NCI-H748 (cell line): ENCODE results near the gene REG1B.
"Not testable (repeated sequence)": the region's sequence is repeated elsewhere in the genome, so short reads cannot be mapped to it uniquely, and the experiment has no call there.

ENCODE experiments used
- DNase-seq: peaks from one replicate; lab custom pipeline; 2025; ENCODE audit not compliant: unreplicated experiment; lab: John Stamatoyannopoulos, UW

Gene REG1B

DNA sequence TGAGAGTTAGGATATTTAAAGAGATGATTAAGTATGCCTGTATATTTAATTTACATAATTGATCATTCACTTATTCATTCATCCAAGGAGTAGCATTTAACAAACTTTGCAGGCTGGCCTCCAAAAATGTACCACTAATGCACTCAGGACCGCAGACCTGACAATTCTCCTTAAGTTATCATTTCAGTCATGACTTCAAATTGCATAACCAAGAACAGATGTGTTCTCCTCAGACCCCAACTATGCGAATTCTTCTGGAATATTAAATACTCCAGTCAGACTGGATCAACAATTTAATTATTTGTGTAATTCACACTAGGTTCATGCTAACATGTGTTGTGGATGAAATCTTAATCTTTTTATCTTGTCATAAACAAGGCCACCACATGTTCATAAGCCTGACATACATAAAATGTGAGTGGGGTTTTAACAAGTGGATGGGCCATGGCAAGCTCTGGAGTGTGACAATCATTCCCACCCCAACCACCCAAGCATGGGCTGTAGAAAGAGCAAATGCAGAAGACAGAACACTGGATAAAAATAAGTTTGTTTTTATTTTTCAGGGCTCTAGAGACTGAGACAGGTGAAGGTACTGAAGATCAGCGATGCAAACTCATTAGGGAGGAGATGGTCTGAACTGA lies 3.2 kb downstream of the REG1B start:
- no peak for DNase-seq

DNA sequence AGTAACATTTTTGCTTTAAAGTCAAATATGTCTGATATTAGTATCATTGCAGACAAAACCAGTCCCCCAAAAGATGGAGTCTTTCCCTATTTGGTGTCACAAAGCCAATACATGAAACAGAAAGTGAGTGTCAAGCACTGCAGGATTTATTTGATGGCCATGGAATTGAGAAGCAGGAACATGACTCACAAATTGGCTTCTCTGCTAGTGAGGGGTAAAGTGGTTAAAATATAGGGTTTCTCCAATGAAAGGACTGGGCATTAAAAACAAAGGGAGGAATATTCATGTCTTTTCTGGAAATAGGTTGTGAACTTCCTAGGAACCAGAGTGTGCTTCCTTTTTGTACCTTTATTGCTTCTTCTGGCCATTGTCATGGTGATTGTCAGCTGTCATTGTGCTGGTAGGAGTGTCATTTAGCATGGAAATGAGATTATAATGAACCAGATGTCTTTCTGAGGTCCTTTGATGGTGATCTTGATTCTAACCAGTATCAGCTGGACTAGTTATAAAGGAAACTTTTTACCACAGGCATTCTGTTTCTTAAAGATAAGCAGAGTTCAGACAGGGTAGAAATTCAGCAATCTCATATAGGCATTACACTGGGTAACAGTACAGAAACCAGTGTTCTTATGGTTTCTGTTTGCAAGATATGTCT lies 4.1 kb downstream of the REG1B start:
- DNase-seq, result no peak

DNA sequence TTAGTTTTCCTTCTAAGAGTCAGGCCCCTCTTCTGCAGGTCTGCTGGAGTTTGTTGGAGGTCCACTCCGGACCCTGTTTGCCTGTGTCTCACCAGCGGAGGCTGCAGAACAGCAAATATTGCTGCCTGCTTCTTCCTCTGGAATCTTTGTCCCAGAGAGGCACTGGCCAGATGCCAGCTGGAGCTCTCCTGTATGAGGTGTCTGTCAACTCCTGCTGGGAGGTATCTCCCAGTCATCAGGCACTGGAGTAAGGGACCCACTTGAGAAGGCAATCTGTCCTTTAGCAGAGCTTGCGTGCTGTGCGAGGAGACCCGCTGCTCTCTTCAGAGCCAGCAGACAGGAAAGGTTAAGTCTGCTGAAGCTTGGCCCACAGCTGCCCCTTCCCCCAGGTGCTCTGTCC lies 4.8 kb downstream of the REG1B start:
- DNase-seq, result no peak

DNA sequence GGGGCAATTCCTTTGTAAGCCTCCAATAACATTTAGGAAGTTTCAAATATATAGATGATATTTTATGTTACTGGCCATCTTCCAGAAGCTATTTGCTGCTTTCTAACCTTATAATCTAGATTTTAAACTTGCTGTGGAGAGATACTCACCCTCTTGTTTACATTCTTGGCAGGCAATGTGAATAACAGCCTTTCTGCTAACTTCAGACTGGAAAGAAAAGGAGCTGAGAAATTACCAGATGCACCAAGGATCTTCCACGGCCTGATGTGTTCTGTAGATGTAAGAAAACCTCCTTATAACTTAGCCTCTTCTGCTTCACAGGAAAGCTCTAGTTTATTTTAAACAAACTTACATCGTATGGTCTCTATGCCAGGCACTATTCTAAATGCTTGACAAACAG lies 16.7 kb downstream of the REG1B start:
- no peak for DNase-seq

DNA sequence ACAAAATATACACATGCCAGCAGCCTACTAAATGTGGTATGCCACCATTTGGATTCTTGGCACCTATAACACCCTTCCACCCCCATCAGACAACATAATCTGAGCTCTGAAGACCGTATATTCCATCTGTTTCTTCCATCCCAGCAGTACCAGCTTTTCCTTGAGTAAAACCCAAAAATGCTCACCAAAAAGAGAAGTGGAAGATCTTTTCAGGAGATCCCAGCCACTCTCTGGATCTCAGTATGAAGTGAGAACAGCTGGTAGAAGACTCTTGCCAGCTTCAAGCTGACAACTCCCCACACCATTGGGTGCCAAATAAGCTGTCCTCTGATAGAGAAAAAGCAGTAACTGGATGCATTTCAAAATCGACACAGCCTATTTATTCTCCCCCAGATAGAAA lies 22.6 kb downstream of the REG1B start:
- DNase-seq, result no peak

DNA sequence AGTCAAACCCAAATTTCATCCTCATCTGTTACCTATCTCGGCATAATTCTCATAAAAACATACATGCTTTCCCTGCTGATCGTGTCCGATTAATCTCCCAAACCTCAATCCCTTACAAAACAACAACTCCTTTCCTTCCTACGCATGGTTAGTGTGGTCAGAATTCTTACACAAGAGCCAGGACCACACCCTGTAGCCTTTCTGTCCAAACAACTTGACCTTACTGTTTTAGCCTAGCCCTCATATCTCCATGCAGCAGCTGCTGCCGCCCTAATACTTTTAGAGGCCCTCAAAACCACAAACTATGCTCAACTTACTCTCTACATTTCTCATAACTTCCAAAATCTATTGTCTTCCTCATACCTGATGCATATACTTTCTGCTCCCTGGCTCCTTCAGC lies 33.0 kb downstream of the REG1B start:
- not testable (repeated sequence) for DNase-seq

DNA sequence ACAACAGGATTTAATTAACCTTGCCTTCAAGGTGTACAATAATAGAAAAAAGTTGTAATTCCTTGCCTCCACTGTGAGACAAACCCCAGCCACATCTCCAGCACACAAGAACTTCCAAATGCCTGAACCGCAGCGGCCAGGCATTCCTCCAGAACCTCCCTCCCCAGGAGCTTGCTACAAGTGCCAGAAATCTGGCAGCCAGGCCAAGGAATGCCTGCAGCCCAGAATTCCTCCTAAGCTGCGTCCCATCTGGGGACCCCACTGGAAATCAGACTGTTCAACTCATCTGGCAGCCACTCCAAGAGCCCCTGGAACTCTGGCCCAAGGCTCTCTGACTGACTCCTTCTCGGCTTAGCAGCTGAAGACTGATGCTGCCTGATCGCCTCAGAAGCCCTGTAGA lies 34.3 kb downstream of the REG1B start:
- DNase-seq, result not testable (repeated sequence)

DNA sequence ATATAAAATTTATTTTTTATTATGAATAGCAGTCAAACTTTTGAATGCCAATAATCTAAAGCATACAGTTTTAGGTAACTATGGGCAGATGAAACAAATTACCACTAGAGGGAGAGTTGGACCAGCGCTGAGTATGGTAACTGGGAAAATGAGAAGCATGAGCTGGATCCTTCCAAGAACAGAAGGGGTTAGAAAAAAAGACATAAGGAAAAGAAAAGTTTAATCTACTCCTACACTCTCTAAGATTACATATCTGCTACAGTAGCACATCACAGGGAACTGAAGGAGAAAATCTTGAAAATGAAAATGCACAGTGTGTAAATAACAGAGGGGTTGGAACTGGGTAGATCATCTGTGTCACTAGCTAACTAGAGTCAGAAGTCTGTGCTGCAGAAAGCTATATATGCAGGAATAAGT lies 46.8 kb downstream of the REG1B start:
- peak; percentile 13 for DNase-seq

DNA sequence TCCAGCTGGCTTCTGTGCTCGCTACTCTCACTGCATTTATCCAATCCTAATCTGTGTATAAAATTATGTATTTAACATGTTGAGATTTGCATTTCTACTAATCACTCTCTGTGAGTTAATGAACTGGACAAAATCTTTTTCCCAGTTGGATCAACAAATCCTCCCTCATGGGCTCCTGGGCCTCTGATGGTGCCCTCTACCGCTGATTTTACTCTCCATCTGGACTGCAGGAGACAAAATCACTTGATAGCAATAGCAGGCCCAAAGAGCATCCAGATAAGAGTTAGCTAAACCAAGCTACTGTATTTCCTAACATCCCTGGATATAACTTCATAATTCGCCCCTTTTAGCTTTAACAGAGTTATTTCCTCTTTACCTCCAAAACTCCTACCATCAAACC lies 47.8 kb downstream of the REG1B start:
- DNase-seq, result no peak
